GM23248 (cell line): ENCODE results near the gene VDAC1.

Source experiments
- EZH2 ChIP-seq: fragments of 200-600 bp; sonication (generic); IDR thresholded peaks from 2 replicates; pipeline ENCODE4 v1.6.1; 2018; ENCODE audit warnings: antibody characterized with exemption, mild to moderate bottlenecking; ENCODE audit not compliant: insufficient read depth, poor library complexity, severe bottlenecking
- EZH2phosphoT487 ChIP-seq: fragments of 200-600 bp; sonication (generic); IDR thresholded peaks from 2 replicates; pipeline ENCODE4 v1.6.1; 2018; ENCODE audit warnings: antibody characterized with exemption, moderate library complexity, mild to moderate bottlenecking, low read depth; ENCODE audit not compliant: insufficient read depth

GRCh38 chr5:134000696-134001453 is 3.9 kb downstream of the VDAC1 start:
- TF ChIP-seq EZH2 (no peak), EZH2phosphoT487 (no peak)
